Cardiac muscle cell (in vitro differentiated cells and primary cell): Measurements from ENCODE around the gene MED13L. TPM values are rescaled to one million over a fixed set of nuclear protein-coding genes. Genes with fewer than 3 reads are reported as not detected.

Source experiments
- DNase-seq, 2 donors: peaks; one replicate each; pipeline versions ENCODE4 v3.0.0 to v3.0.0-alpha.2; 2010 to 2017; ENCODE audit warnings: low read depth in 1 of 2, low spot score in 1 of 2
- H3K27ac ChIP-seq: fragments of 200-600 bp; sonication (generic); 2 replicates; pipeline ENCODE4 v1.5.1; 2016
- H3K27me3 ChIP-seq: fragments of 200-600 bp; sonication (generic); 2 replicates; pipeline ENCODE4 v1.6.0; 2016; ENCODE audit warnings: control low read depth
- H3K36me3 ChIP-seq: fragments of 200-600 bp; sonication (generic); 2 replicates; pipeline ENCODE4 v1.5.1; 2016; ENCODE audit warnings: control low read depth
- H3K4me1 ChIP-seq: fragments of 200-600 bp; sonication (generic); 2 replicates; pipeline ENCODE4 v1.8.1; 2017; ENCODE audit warnings: low read depth, mild to moderate bottlenecking, mixed run types
- H3K4me3 ChIP-seq: fragments of 200-600 bp; sonication (generic); 2 replicates; pipeline ENCODE4 v1.5.1; 2016; ENCODE audit warnings: mild to moderate bottlenecking
- H3K9me3 ChIP-seq: fragments of 200-600 bp; sonication (generic); 2 replicates; pipeline ENCODE4 v1.5.1; 2017; ENCODE audit warnings: low read depth, mild to moderate bottlenecking, control low read depth
- polyA plus RNA-seq: library from polyadenylated mRNA; unstranded; fragments of >200 nt; fragmentation: Nextera tagmentation; extraction: Ambion mirVana; gene quantifications from 2 replicates; pipeline ENCODE4 v1.2.1, GENCODE V29; 2016
- total RNA-seq: library from RNA; depleted of rRNA; stranded (reverse); fragments of >200 nt; gene quantifications from 2 replicates; pipeline ENCODE4 v1.2.3, GENCODE V29; 2016
- TF ChIP-seq, protein P1 (sequence below): IDR thresholded peaks from 2 replicates; pipeline ENCODE4 v1.5.1; 2012; ENCODE audit warnings: low read depth, mild to moderate bottlenecking, low read length

The MED13L gene
- total and polyA plus RNA-seq, 2 experiments from 2014 or later, result 31.3 to 94.3 TPM

DNA sequence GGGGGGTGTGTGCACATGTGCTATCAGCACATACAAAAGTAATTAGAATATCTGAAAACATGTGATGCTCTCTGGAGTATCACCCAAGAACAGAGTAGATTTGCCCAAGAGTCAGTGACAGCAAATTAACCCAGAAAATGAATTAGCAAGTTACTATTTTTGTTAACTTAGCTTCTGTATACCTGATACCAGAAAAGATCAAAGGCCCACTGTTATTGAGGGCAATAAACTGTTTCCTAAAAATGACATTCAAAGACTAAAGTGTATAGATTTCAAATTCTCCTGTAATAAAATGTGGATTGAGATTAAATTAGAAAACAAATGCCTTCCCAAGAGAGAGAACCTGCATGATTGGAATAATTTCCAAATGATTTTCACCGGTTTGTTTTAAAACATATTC, 184.7 kb downstream of the MED13L start:
- peaks cover 32% of the 10 kb centered on the region for H3K4me1 ChIP-seq
- no peak for DNase-seq
- no peak overlapping the region for H3K4me3 ChIP-seq
- H3K27ac ChIP-seq, result no peak overlapping the region
- H3K27me3 ChIP-seq, result no peaks in the 10 kb centered on the region
- TF ChIP-seq, protein P1, sequence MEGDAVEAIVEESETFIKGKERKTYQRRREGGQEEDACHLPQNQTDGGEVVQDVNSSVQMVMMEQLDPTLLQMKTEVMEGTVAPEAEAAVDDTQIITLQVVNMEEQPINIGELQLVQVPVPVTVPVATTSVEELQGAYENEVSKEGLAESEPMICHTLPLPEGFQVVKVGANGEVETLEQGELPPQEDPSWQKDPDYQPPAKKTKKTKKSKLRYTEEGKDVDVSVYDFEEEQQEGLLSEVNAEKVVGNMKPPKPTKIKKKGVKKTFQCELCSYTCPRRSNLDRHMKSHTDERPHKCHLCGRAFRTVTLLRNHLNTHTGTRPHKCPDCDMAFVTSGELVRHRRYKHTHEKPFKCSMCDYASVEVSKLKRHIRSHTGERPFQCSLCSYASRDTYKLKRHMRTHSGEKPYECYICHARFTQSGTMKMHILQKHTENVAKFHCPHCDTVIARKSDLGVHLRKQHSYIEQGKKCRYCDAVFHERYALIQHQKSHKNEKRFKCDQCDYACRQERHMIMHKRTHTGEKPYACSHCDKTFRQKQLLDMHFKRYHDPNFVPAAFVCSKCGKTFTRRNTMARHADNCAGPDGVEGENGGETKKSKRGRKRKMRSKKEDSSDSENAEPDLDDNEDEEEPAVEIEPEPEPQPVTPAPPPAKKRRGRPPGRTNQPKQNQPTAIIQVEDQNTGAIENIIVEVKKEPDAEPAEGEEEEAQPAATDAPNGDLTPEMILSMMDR, result no peak
- H3K36me3 ChIP-seq, result peaks cover 3% of the 10 kb centered on the region
- no peaks in the 10 kb centered on the region for H3K9me3 ChIP-seq

DNA sequence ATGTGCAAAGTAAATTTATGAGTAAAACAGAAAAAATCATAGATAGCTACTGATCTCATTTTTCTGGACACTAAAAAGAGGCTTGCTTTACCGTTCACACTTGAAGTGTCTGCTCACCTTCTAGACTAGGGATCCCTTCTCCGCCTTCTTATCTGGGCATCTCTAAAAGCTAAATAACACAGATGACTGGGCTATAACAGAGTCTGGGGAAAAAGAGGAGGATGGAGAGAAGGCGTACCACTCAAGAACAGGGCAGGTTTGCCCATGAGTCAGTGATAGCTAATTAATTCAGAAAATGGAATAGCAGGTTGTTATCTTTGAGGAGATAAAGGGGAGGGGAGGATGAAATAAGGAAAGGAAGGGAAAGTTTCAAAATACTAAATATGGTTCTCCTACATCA, 185.3 kb downstream of the MED13L start:
- Histone ChIP-seq H3K4me1 (peaks cover 32% of the 10 kb centered on the region), H3K4me3 (no peak overlapping the region), H3K27ac (no peak overlapping the region), H3K27me3 (no peaks in the 10 kb centered on the region), H3K9me3 (no peaks in the 10 kb centered on the region), H3K36me3 (peaks cover 3% of the 10 kb centered on the region)
- no peak for DNase-seq
- TF ChIP-seq, protein P1, result no peak

DNA sequence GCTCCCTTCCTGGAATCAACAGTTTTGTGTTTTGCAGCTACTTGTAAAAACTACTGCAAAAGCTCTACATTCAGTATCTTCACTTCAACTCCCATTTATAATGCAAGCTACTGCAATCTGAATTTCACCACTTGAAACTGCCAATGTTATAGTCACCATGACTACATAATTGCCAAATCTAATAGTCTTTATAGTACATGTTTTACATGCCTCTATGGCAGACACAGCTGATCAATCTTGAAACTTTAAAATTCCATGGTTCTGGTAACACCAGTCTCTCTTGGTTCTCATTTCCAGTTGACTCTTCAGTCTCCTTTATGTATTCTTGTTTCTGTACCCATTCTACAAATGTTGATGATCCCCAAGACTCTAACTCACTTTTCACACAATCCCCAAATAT, 185.9 kb downstream of the MED13L start:
- Histone ChIP-seq H3K4me1 (peaks cover 32% of the 10 kb centered on the region), H3K27me3 (no peaks in the 10 kb centered on the region), H3K4me3 (no peak overlapping the region), H3K27ac (no peak overlapping the region), H3K9me3 (no peaks in the 10 kb centered on the region), H3K36me3 (peaks cover 3% of the 10 kb centered on the region)
- TF ChIP-seq, protein P1, result no peak
- DNase-seq, result no peak

DNA sequence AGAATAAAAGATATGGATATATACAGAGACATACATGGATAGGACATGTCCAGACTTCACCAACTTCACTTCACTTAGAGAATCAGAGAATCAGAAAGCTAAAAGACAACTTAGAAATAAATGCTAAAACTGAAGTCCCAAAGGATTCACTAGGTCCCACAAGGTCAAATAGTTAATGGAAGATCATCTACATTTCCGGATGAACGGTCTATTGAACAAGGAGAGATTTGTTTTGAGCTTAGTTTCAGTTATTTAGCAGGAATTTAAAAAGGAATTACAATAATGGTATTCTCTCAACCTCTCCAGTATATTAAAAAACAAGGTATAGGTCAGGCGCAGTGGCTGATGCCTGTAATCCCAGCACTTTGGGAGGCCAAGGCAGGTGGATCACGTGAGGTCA, 187.0 kb downstream of the MED13L start:
- H3K27ac ChIP-seq, result no peak overlapping the region
- TF ChIP-seq, protein P1, result no peak
- H3K4me1 ChIP-seq, result peaks cover 32% of the 10 kb centered on the region
- H3K36me3 ChIP-seq, result no peaks in the 10 kb centered on the region
- no peak for DNase-seq
- no peaks in the 10 kb centered on the region for H3K27me3 ChIP-seq
- H3K9me3 ChIP-seq, result no peaks in the 10 kb centered on the region
- H3K4me3 ChIP-seq, result no peak overlapping the region

DNA sequence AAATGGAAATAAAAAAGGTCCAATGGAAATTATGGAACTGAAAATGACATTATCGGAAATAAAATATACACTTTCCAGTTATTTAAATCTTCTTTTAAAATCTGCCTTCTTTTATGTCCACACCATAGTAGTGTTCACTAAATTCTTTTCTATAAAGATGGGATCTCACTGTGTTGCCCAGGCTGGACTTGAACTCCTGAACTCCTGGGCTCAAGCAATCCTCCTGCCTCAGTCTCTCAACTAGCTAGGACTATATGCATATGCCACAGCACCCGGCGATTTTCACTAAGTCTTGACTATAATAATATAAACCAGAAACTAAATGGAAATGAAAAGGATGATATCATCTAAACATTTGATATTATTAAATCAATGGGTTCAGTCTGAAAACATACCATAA, 188.4 kb downstream of the MED13L start:
- no peak overlapping the region for H3K27ac ChIP-seq
- H3K36me3 ChIP-seq, result no peaks in the 10 kb centered on the region
- DNase-seq, result no peak
- H3K4me3 ChIP-seq, result no peak overlapping the region
- no peaks in the 10 kb centered on the region for H3K27me3 ChIP-seq
- H3K9me3 ChIP-seq, result no peaks in the 10 kb centered on the region
- peaks cover 22% of the 10 kb centered on the region for H3K4me1 ChIP-seq
- TF ChIP-seq, protein P1, result no peak

DNA sequence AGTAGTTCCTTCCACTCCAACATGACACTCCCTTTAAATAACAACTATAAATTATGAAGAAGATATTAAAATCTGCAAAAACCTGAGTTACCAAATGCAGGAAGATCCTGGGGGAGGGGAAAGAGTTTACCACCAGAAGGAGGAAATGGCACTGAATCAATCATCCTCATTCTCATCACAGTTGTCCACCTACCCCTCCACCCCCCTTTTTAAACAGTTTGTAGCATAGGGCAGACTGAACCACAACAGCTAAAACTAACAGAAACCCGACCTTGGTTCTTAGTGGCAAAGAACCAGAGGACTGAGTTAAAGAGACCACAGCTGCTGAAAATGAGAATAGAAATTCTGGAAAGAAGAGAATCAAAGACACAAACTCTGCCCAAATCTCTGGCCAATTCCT, 189.5 kb downstream of the MED13L start:
- H3K4me3 ChIP-seq, result no peak overlapping the region

More for the DNA sequence above, 189.5 kb downstream of the MED13L start:
- no peak for DNase-seq
- Histone ChIP-seq H3K9me3 (no peaks in the 10 kb centered on the region), H3K4me1 (peaks cover 15% of the 10 kb centered on the region), H3K36me3 (no peaks in the 10 kb centered on the region), H3K27ac (no peak overlapping the region), H3K27me3 (no peaks in the 10 kb centered on the region)
- TF ChIP-seq, protein P1, result no peak
